Astrocyte (in vitro differentiated cells and primary cell): Measurements from ENCODE around the gene INAVA. TPM values are rescaled to one million over a fixed set of nuclear protein-coding genes. Genes with fewer than 3 reads are reported as not detected.
A peak's percentile ranks its signal among the peaks of the same experiment; 100 is the strongest.

Source experiments
- DNase-seq: peaks from one replicate; pipeline ENCODE4 v3.0.0-alpha.2; 2010; ENCODE audit warnings: low read depth
- FAIRE-seq: peaks from 2 replicates; lab custom pipeline; 2011; peaks lifted over from hg19 to GRCh38; lab: Jason Lieb, UNC
- H2AFZ ChIP-seq: 2 replicates; pipeline ENCODE4 v1.6.0; 2012; ENCODE audit warnings: low read depth, low read length, inconsistent platforms
- H3K27ac ChIP-seq: 2 replicates; pipeline ENCODE4 v1.5.1; 2011; ENCODE audit warnings: low read depth, low read length, inconsistent platforms
- H3K27me3 ChIP-seq: 2 replicates; pipeline ENCODE4 v1.6.0; 2011; ENCODE audit warnings: low read length, inconsistent platforms; ENCODE audit not compliant: insufficient read depth
- H3K36me3 ChIP-seq: 2 replicates; pipeline ENCODE4 v1.5.1; 2011; ENCODE audit warnings: low read length, inconsistent platforms; ENCODE audit not compliant: insufficient read depth
- H3K4me1 ChIP-seq: 2 replicates; pipeline ENCODE4 v1.5.1; 2011; ENCODE audit warnings: low read length, inconsistent platforms; ENCODE audit not compliant: insufficient read depth
- H3K4me2 ChIP-seq: 2 replicates; pipeline ENCODE4 v1.6.0; 2012; ENCODE audit warnings: low read length, inconsistent platforms
- H3K4me3 ChIP-seq: 2 replicates; pipeline ENCODE4 v1.5.1; 2011; ENCODE audit warnings: low read depth, mild to moderate bottlenecking, low read length, inconsistent platforms; ENCODE audit not compliant: insufficient read depth
- H3K79me2 ChIP-seq: 2 replicates; pipeline ENCODE4 v1.6.0; 2012; ENCODE audit warnings: mild to moderate bottlenecking, low read length, inconsistent platforms; ENCODE audit not compliant: insufficient read depth
- H3K9ac ChIP-seq: 2 replicates; pipeline ENCODE4 v1.6.0; 2012; ENCODE audit warnings: mild to moderate bottlenecking, low read length, inconsistent platforms
- H3K9me3 ChIP-seq: 2 replicates; pipeline ENCODE4 v1.5.1; 2012; ENCODE audit warnings: low read depth, mild to moderate bottlenecking, low read length, inconsistent platforms; ENCODE audit not compliant: insufficient read depth
- H4K20me1 ChIP-seq: 2 replicates; pipeline ENCODE4 v1.6.0; 2012; ENCODE audit warnings: low read length, inconsistent platforms; ENCODE audit not compliant: insufficient read depth
- H3K27ac Mint-ChIP-seq: one replicate; pipeline ENCODE4 v1.8.0; 2021; ENCODE audit warnings: mild to moderate bottlenecking, mixed read lengths; ENCODE audit not compliant: unreplicated experiment
- H3K27me3 Mint-ChIP-seq: one replicate; pipeline ENCODE4 v1.8.0; 2021; ENCODE audit warnings: low read depth, mixed read lengths; ENCODE audit not compliant: unreplicated experiment
- H3K36me3 Mint-ChIP-seq: one replicate; pipeline ENCODE4 v1.8.0; 2021; ENCODE audit warnings: low read depth, mixed read lengths; ENCODE audit not compliant: unreplicated experiment
- H3K4me1 Mint-ChIP-seq: one replicate; pipeline ENCODE4 v1.8.0; 2021; ENCODE audit warnings: low read depth, mixed read lengths; ENCODE audit not compliant: unreplicated experiment
- H3K4me3 Mint-ChIP-seq: one replicate; pipeline ENCODE4 v1.8.0; 2021; ENCODE audit warnings: mild to moderate bottlenecking, moderate library complexity, mixed read lengths; ENCODE audit not compliant: unreplicated experiment
- H3K9me3 Mint-ChIP-seq: one replicate; pipeline ENCODE4 v1.8.0; 2021; ENCODE audit warnings: mild to moderate bottlenecking, mixed read lengths; ENCODE audit not compliant: unreplicated experiment
- CTCF ChIP-seq: IDR thresholded peaks from 2 replicates; pipeline ENCODE4 v1.5.1; 2011; ENCODE audit warnings: low read depth, mild to moderate bottlenecking, inconsistent platforms, low read length, moderate library complexity; ENCODE audit not compliant: insufficient read depth
- EZH2 ChIP-seq: IDR thresholded peaks from 2 replicates; pipeline ENCODE4 v1.6.1; 2012; ENCODE audit warnings: mild to moderate bottlenecking, low read length, inconsistent platforms; ENCODE audit not compliant: insufficient read depth
- total RNA-seq: library from RNA; stranded (reverse); gene quantifications from 2 replicates; pipeline ENCODE4 v1.2.1, GENCODE V29; 2021

The INAVA gene
- total RNA-seq, 1 donor from 2014 or later, result 10.3 TPM

- H4K20me1 ChIP-seq, result no peaks in the 10 kb centered on the region
- no peak overlapping the region for H3K27ac Mint-ChIP-seq
- no peak overlapping the region for H3K4me2 ChIP-seq
- H3K79me2 ChIP-seq, result no peaks in the 10 kb centered on the region
- no peaks in the 10 kb centered on the region for H3K36me3 Mint-ChIP-seq
- no peak overlapping the region for H3K27ac ChIP-seq
- H3K9ac ChIP-seq, result no peak overlapping the region
- no peak for DNase-seq
- no peak overlapping the region for H3K4me3 Mint-ChIP-seq
- H3K4me3 ChIP-seq, result no peak overlapping the region
- TF ChIP-seq CTCF (no peak), EZH2 (no peak)
- H3K36me3 ChIP-seq, result no peaks in the 10 kb centered on the region
- H3K4me1 ChIP-seq, result no peaks in the 10 kb centered on the region
- no peak for FAIRE-seq
- H3K9me3 Mint-ChIP-seq, result no peaks in the 10 kb centered on the region
- H3K27me3 Mint-ChIP-seq, result peaks cover 20% of the 10 kb centered on the region
- peaks cover 2% of the 10 kb centered on the region for H3K4me1 Mint-ChIP-seq
- H3K27me3 ChIP-seq, result peaks cover 24% of the 10 kb centered on the region
- no peaks in the 10 kb centered on the region for H3K9me3 ChIP-seq
- H2AFZ ChIP-seq, result no peak overlapping the region
Observed at GRCh38 chr1:200880212-200880611, 14.5 kb upstream of the INAVA start.

GRCh38 chr1:200883118-200883517 is 11.6 kb upstream of the INAVA start:
- no peaks in the 10 kb centered on the region for H3K9me3 ChIP-seq
- H3K4me3 ChIP-seq, result no peak overlapping the region
- H3K79me2 ChIP-seq, result no peaks in the 10 kb centered on the region
- H3K36me3 Mint-ChIP-seq, result no peaks in the 10 kb centered on the region
- peaks cover 13% of the 10 kb centered on the region for H3K27me3 Mint-ChIP-seq
- H3K9me3 Mint-ChIP-seq, result no peaks in the 10 kb centered on the region
- H3K4me3 Mint-ChIP-seq, result no peak overlapping the region
- H4K20me1 ChIP-seq, result no peaks in the 10 kb centered on the region
- H3K27me3 ChIP-seq, result peaks cover 7% of the 10 kb centered on the region
- DNase-seq, result no peak
- no peak for TF ChIP-seq CTCF
- no peak for TF ChIP-seq EZH2
- H3K9ac ChIP-seq, result no peak overlapping the region
- no peak overlapping the region for H3K27ac ChIP-seq
- H2AFZ ChIP-seq, result no peak overlapping the region
- H3K4me1 ChIP-seq, result no peaks in the 10 kb centered on the region
- FAIRE-seq, result no peak
- no peak overlapping the region for H3K27ac Mint-ChIP-seq
- no peak overlapping the region for H3K4me2 ChIP-seq
- no peaks in the 10 kb centered on the region for H3K36me3 ChIP-seq
- peaks cover 2% of the 10 kb centered on the region for H3K4me1 Mint-ChIP-seq

DNA sequence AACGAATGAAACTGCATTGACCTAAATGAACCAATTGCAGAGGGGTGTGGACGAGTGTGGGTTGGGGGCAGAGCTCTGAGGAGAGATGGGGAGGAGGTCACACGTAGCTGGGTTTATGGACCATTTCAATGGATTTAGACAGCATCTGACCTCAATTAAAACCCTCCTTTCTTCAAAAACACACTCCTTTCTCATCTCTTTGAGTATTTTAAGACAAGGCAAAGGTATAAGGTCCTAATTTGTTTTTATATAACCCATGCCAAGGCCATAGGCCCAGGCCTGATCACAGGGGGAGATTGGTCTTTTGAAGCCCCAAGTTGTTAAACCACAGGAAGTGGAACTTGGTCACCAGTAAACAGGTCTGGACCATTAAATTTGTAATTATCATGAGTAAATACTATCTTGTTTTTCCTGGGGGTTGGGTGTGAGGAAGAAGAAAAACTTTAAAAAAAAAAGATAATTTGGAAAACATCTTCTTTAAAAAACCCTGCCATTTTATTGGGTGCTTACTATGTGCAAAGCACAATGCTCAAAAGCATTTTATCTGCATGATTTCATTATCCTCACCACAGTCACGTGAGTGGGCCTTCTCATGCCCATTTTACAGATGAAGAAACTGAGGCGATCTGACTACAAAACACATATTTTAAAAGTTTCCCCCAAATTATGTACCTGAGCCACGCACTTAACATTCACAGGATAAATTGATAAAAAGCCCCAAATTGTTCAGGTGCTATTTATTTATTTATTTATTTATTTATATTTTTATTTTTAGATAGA is 8.9 kb upstream of the INAVA start:
- H3K9me3 ChIP-seq, result no peaks in the 10 kb centered on the region
- no peak overlapping the region for H3K4me3 ChIP-seq
- H3K9ac ChIP-seq, result no peak overlapping the region
- Mint-ChIP-seq H3K4me3 (no peak overlapping the region), H3K27me3 (peaks cover 11% of the 10 kb centered on the region), H3K4me1 (no peaks in the 10 kb centered on the region), H3K9me3 (no peaks in the 10 kb centered on the region), H3K27ac (peak overlapping the region; percentile 34), H3K36me3 (no peaks in the 10 kb centered on the region)
- H2AFZ ChIP-seq, result no peak overlapping the region
- H3K27me3 ChIP-seq, result no peaks in the 10 kb centered on the region
- no peaks in the 10 kb centered on the region for H4K20me1 ChIP-seq
- H3K4me2 ChIP-seq, result no peak overlapping the region
- no peak overlapping the region for H3K27ac ChIP-seq
- H3K36me3 ChIP-seq, result no peaks in the 10 kb centered on the region
- H3K79me2 ChIP-seq, result no peaks in the 10 kb centered on the region
- TF ChIP-seq EZH2 (no peak), CTCF (no peak)
- FAIRE-seq, result no peak
- DNase-seq, result no peak
- H3K4me1 ChIP-seq, result no peaks in the 10 kb centered on the region
